ENCODE data around the gene TAX1BP3. TPM values are rescaled to one million over a fixed set of nuclear protein-coding genes. Genes with fewer than 3 reads are reported as not detected.

TAX1BP3 gene
- total RNA-seq, 4 donors from 2014 or later: 183 to 303 (median 249) TPM

DNA sequence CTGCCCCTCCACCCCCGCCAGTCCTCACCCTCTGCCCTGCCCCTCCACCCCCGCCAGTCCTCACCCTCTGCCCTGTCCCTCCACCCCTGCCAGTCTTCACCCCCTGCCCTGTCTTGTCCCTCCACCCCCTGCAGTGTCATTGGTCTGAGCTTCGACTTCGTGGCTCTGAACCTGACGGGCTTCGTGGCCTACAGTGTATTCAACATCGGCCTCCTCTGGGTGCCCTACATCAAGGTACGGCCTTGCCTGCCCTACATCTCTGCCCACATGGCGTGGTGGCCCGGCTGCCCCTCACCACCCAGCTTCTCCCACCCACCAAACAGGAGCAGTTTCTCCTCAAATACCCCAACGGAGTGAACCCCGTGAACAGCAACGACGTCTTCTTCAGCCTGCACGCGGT is 12.0 kb downstream of the TAX1BP3 start:
- H3K27ac ChIP-seq: peak overlapping the region in 3 of 4 donors; percentile 54 to 99 (median 97)
- peaks cover 0 to 24% (median 0%) of the 10 kb centered on the region in 3 donors for H3K36me3 ChIP-seq
- 82 to 84% methylated on average over 13 to 15 of the region's 16 CpGs for WGBS, 2 donors
- peaks cover 4 to 57% (median 26%) of the 10 kb centered on the region in 4 donors for H3K4me1 ChIP-seq
- H3K4me3 ChIP-seq: no peak overlapping the region
- H3K27me3 ChIP-seq: no peaks in the 10 kb centered on the region
- no peaks in the 10 kb centered on the region for H3K9me3 ChIP-seq
- DNase-seq (ENCODE audit: low spot score in 2 of 2): no peak
- TF ChIP-seq, protein P1, sequence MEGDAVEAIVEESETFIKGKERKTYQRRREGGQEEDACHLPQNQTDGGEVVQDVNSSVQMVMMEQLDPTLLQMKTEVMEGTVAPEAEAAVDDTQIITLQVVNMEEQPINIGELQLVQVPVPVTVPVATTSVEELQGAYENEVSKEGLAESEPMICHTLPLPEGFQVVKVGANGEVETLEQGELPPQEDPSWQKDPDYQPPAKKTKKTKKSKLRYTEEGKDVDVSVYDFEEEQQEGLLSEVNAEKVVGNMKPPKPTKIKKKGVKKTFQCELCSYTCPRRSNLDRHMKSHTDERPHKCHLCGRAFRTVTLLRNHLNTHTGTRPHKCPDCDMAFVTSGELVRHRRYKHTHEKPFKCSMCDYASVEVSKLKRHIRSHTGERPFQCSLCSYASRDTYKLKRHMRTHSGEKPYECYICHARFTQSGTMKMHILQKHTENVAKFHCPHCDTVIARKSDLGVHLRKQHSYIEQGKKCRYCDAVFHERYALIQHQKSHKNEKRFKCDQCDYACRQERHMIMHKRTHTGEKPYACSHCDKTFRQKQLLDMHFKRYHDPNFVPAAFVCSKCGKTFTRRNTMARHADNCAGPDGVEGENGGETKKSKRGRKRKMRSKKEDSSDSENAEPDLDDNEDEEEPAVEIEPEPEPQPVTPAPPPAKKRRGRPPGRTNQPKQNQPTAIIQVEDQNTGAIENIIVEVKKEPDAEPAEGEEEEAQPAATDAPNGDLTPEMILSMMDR (IDR thresholded peaks at IDR 0.05): no peak
- no peak for TF ChIP-seq EP300 (IDR thresholded peaks at IDR 0.05)
- no peak for TF ChIP-seq POLR2A (IDR thresholded peaks at IDR 0.05)

DNA sequence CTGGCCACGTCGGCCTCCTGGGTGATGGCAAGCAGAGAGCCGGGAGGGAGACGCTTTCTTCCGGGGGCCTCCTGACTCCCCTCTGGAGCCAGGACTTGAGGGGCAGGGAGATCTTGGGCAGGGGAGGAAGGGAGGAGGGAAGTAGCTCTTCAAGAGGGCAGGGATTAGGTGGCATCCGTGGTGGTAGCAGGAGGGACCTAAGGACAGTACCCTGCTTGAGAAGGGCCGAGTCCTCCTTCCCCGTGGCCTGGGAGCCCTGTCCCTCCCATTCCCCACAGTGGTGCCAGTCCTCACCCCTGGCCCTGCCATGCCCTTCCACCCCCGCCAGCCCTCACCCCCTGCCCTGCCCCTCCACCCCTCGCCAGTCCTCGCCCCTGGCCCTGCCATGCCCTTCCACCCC is 12.6 kb downstream of the TAX1BP3 start:
- Histone ChIP-seq H3K27ac (peak overlapping the region in 2 of 4 donors; percentile 68 to 99), H3K4me1 (peaks cover 4 to 51% (median 26%) of the 10 kb centered on the region in 4 donors), H3K36me3 (peaks cover 0 to 28% (median 0%) of the 10 kb centered on the region in 3 donors), H3K4me3 (no peak overlapping the region), H3K27me3 (no peaks in the 10 kb centered on the region), H3K9me3 (no peaks in the 10 kb centered on the region)
- no peak for DNase-seq (ENCODE audit: low spot score in 2 of 2)
- 61 to 74% methylated on average over 8 to 11 of the region's 11 CpGs for WGBS, 2 donors
- no peak for TF ChIP-seq EP300 (IDR thresholded peaks at IDR 0.05)

DNA sequence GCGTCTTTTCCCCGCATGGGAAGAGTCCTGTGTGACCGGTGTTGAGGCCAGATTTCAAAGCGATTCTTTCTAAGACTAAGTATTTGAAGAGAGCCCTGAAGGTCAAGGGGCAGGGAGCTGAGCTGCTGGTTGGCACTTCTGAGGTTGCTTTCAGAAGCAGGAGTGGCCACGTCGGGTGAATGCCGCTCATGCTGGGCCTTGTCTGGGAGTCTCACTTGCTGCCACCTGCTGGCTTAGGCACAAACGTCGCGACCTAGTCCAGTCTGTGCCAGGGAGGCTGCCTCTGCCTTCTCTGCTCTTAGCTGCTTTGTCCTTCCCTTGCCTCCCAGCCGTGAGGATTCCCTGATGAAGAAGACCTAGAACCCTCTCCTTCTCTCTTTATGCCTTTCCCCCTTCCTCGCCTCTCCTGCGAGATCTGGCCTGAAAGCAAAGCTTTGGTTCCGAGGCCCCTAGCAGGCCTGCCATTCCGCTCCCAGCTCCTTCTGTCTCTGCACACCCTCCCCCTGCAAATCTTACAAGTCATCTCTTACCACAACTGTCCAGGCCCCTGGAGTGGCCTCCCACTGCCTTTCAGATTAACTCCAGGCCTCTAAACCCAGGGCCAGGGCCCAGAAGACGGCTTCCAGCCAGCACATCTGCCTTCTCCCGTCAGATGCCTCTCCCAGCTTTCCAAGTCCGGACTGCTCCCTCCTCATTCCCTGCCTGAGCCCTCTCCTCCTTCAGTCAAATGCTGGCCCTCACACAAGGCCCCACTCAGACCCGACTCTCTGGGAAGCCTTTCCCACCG is 20.4 kb downstream of the TAX1BP3 start:
- Histone ChIP-seq H3K27ac (peak overlapping the region in 2 of 4 donors; percentile 53 to 71), H3K9me3 (no peaks in the 10 kb centered on the region), H3K27me3 (no peaks in the 10 kb centered on the region), H3K36me3 (peaks cover 0 to 79% (median 4%) of the 10 kb centered on the region in 3 donors), H3K4me1 (peaks cover 0 to 12% (median 0%) of the 10 kb centered on the region in 4 donors), H3K4me3 (no peak overlapping the region)
- TF ChIP-seq POLR2A (IDR thresholded peaks at IDR 0.05) (no peak), EP300 (IDR thresholded peaks at IDR 0.05) (peak in 1 of 2 donors; percentile 11)
- TF ChIP-seq, protein P1 (IDR thresholded peaks at IDR 0.05): peak; percentile 12 to 49 (median 39)
- 55 to 57% methylated on average over 20 of the region's 20 CpGs for WGBS, 2 donors
- peak in 1 of 2 donors; percentile 33 for DNase-seq (ENCODE audit: low spot score in 2 of 2)

DNA sequence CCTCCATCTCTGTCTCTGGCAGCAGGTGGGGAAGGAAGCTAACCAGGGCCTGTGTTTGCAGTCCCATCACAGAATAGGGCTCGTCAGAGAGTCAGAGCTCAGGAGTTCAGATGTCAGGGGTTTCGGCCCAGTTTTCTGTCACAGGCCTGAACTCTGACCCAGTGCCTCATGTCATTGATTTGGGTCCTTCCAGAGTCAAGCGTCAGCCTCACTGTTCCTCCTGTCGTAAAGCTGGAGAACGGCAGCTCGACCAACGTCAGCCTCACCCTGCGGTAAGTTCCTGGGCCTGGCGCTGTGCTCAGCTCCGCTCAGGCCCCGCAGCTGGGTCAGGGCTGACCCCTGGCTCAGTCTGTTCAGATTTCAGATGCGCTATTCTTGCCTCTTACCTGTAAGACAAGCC is 21.1 kb downstream of the TAX1BP3 start:
- DNase-seq (ENCODE audit: low spot score in 2 of 2): no peak
- H3K27me3 ChIP-seq: no peaks in the 10 kb centered on the region
- WGBS, 2 donors: 49 to 76% methylated on average over 9 to 12 of the region's 12 CpGs
- peaks cover 0 to 86% (median 4%) of the 10 kb centered on the region in 3 donors for H3K36me3 ChIP-seq
- no peak overlapping the region for H3K4me3 ChIP-seq
- peak overlapping the region in 2 of 4 donors; percentile 53 to 71 for H3K27ac ChIP-seq
- H3K4me1 ChIP-seq: peaks cover 0 to 12% (median 0%) of the 10 kb centered on the region in 4 donors
- H3K9me3 ChIP-seq: no peaks in the 10 kb centered on the region
- TF ChIP-seq, protein P1 (IDR thresholded peaks at IDR 0.05): no peak
- no peak for TF ChIP-seq EP300 (IDR thresholded peaks at IDR 0.05)
- no peak for TF ChIP-seq POLR2A (IDR thresholded peaks at IDR 0.05)

DNA sequence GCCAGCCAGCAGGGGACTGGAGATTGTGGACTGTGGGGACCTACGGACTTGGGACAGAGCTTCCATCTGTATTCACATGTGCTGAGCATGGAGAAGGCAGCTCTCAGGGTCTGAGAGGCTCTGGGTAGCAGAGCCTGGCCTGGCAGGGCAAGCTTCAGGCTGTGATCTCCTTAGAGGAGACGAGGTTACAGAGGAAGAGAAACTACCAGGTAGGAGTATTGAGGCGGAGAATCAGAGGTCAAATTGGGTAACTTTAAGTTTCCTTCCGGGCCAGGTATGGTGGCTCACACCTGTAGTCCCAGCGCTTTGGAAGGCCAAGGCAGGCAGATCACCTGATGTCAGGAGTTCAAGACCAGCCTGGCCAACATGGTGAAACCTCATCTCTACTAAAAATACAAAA is 23.1 kb downstream of the TAX1BP3 start:
- Histone ChIP-seq H3K9me3 (no peaks in the 10 kb centered on the region), H3K4me3 (no peak overlapping the region), H3K36me3 (peaks cover 0 to 81% (median 4%) of the 10 kb centered on the region in 3 donors), H3K4me1 (peaks cover 0 to 16% (median 0%) of the 10 kb centered on the region in 4 donors), H3K27ac (peak overlapping the region in 1 of 4 donors; percentile 1), H3K27me3 (no peaks in the 10 kb centered on the region)
- no peak for DNase-seq (ENCODE audit: low spot score in 2 of 2)
- WGBS, 2 donors: 75 to 76% methylated on average over 5 of the region's 5 CpGs
- TF ChIP-seq, protein P1 (IDR thresholded peaks at IDR 0.05): no peak
- TF ChIP-seq EP300 (IDR thresholded peaks at IDR 0.05): no peak
- no peak for TF ChIP-seq POLR2A (IDR thresholded peaks at IDR 0.05)

All from tibial nerve (tissue), 4 donors.